A549 (cell line): ENCODE results near the gene CLMN.

Experiments
- CEBPB ChIP-seq, 2 experiments: fragments of >200 bp in 1 of 2; sonication (Bioruptor Twin) in 1 of 2; formaldehyde crosslinking in 1 of 2; IDR thresholded peaks; 2 replicates each; pipeline ENCODE4 v1.6.1; 2012 to 2016
- CHD2 ChIP-seq: fragments of 150-350 bp; IDR thresholded peaks from 2 replicates; pipeline ENCODE4 v1.6.1; 2014; ENCODE audit warnings: low read length; ENCODE audit not compliant: partially characterized antibody
- EP300 ChIP-seq, 2 experiments: fragments of >200 bp; sonication (Bioruptor Twin); formaldehyde crosslinking; IDR thresholded peaks; 2 replicates in 1 of 2; 3 replicates in 1 of 2; pipeline ENCODE4 v1.6.1; 2016 to 2017
- ESRRA ChIP-seq: fragments of 150-350 bp; IDR thresholded peaks from 2 replicates; pipeline ENCODE4 v1.6.1; 2014; ENCODE audit warnings: mild to moderate bottlenecking, low read length, borderline replicate concordance
- MAZ ChIP-seq: fragments of 150-350 bp; IDR thresholded peaks from 2 replicates; pipeline ENCODE4 v1.6.1; 2014; ENCODE audit warnings: antibody characterized with exemption, low read depth, low read length, borderline replicate concordance
- PHF8 ChIP-seq: fragments of 200-600 bp; sonication (generic); IDR thresholded peaks from 2 replicates; pipeline ENCODE4 v1.6.1; 2016; ENCODE audit warnings: low read depth, mild to moderate bottlenecking, antibody characterized with exemption, moderate library complexity, borderline replicate concordance
- POLR2A ChIP-seq: IDR thresholded peaks from 2 replicates; pipeline ENCODE4 v1.6.1; 2012; ENCODE audit warnings: mild to moderate bottlenecking, low read length
- POLR2AphosphoS2 ChIP-seq: conservative IDR thresholded peaks from 2 replicates; pipeline ENCODE4 v1.6.1; 2012; ENCODE audit warnings: low read length, improper control_type of control experiment, inconsistent platforms
- RCOR1 ChIP-seq: fragments of 150-350 bp; IDR thresholded peaks from 2 replicates; pipeline ENCODE4 v1.6.1; 2014; ENCODE audit warnings: antibody characterized with exemption, low read length, low read depth
- ZC3H11A ChIP-seq: fragments of 450-650 bp; IDR thresholded peaks from 2 replicates; pipeline ENCODE4 v1.6.1; 2014; ENCODE audit warnings: antibody characterized with exemption, mild to moderate bottlenecking
- TF ChIP-seq, protein P1 (sequence below): fragments of >200 bp; sonication (Bioruptor Twin); formaldehyde crosslinking; IDR thresholded peaks from 3 replicates; pipeline ENCODE4 v1.5.1; 2016
- TF ChIP-seq, protein P2 (sequence below): fragments of 250-450 bp; sonication (Bioruptor Pico); IDR thresholded peaks from 2 replicates; pipeline ENCODE4 v1.5.0; 2021; ENCODE audit warnings: mild to moderate bottlenecking, moderate library complexity, borderline replicate concordance
- TF ChIP-seq, protein P3 (sequence below): IDR thresholded peaks from 2 replicates; pipeline ENCODE4 v1.6.1; 2012

DNA sequence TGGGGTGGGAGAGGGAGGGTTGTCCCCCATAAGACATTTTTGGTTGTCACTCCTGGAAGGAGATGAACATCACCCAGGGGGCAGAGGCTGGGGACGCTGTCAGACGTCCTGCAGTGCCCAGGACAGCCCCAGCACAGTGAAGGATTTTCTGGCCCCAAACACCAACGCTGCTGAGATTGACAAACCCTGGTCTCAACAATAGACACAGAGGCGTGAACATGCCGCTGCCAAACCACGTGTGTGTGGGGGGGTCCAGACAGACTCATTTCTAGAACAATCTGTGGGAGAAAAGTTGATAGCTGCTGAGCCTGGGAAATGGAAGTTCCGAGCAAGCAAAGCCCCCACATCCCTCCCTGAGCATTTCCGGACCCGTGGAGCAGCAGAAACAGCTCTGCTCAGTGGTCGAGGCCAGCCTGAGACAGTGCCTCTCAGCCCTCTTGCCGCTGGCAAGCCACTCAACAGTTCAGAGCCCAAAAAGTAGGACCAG, 43.8 kb upstream of the CLMN start:
- TF ChIP-seq, protein P1, sequence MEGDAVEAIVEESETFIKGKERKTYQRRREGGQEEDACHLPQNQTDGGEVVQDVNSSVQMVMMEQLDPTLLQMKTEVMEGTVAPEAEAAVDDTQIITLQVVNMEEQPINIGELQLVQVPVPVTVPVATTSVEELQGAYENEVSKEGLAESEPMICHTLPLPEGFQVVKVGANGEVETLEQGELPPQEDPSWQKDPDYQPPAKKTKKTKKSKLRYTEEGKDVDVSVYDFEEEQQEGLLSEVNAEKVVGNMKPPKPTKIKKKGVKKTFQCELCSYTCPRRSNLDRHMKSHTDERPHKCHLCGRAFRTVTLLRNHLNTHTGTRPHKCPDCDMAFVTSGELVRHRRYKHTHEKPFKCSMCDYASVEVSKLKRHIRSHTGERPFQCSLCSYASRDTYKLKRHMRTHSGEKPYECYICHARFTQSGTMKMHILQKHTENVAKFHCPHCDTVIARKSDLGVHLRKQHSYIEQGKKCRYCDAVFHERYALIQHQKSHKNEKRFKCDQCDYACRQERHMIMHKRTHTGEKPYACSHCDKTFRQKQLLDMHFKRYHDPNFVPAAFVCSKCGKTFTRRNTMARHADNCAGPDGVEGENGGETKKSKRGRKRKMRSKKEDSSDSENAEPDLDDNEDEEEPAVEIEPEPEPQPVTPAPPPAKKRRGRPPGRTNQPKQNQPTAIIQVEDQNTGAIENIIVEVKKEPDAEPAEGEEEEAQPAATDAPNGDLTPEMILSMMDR = no peak
- TF ChIP-seq, protein P2, sequence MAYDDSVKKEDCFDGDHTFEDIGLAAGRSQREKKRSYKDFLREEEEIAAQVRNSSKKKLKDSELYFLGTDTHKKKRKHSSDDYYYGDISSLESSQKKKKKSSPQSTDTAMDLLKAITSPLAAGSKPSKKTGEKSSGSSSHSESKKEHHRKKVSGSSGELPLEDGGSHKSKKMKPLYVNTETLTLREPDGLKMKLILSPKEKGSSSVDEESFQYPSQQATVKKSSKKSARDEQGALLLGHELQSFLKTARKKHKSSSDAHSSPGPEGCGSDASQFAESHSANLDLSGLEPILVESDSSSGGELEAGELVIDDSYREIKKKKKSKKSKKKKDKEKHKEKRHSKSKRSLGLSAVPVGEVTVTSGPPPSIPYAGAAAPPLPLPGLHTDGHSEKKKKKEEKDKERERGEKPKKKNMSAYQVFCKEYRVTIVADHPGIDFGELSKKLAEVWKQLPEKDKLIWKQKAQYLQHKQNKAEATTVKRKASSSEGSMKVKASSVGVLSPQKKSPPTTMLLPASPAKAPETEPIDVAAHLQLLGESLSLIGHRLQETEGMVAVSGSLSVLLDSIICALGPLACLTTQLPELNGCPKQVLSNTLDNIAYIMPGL = no peak
- TF ChIP-seq, protein P3, sequence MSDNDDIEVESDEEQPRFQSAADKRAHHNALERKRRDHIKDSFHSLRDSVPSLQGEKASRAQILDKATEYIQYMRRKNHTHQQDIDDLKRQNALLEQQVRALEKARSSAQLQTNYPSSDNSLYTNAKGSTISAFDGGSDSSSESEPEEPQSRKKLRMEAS = no peak
- TF ChIP-seq ESRRA = no peak
- TF ChIP-seq MAZ = no peak
- no peak for TF ChIP-seq POLR2AphosphoS2
- TF ChIP-seq POLR2A = no peak
- TF ChIP-seq RCOR1 = no peak
- TF ChIP-seq CEBPB (IDR thresholded peaks at IDR 0.05) = no peak
- no peak for TF ChIP-seq CHD2
- TF ChIP-seq EP300 (IDR thresholded peaks at IDR 0.05) = no peak
- TF ChIP-seq PHF8 = no peak
- TF ChIP-seq ZC3H11A = no peak
